Activated B cell treated with CpG ODN at 0.5 μM for 24 hours (primary cell): Measurements from ENCODE around the gene TMEM270. TPM values are rescaled to one million over a fixed set of nuclear protein-coding genes. Genes with fewer than 3 reads are reported as not detected.

Experiments
- ATAC-seq: fragments of 200-7000 bp; cut with Tn5 transposase; one replicate; pipeline ENCODE4 v1.10.0; 2021; ENCODE audit warnings: low read depth, mild to moderate bottlenecking, moderate library complexity
- CTCF ChIA-PET: fragments of 350-600 bp; sonication (Branson Sonifier 250); formaldehyde crosslinking; loops from one replicate; lab custom pipeline; 2021; ENCODE audit warnings: antibody characterized with exemption; lab: Charles Lee
- POLR2A ChIA-PET: fragments of 350-600 bp; sonication (Branson Sonifier 250); formaldehyde crosslinking; loops from one replicate; lab custom pipeline; 2021; ENCODE audit warnings: antibody characterized with exemption; lab: Charles Lee
- DNase-seq: peaks from one replicate; pipeline ENCODE4 v3.0.0; 2022
- H3K27ac Mint-ChIP-seq: one replicate; pipeline ENCODE4 v1.8.0; 2020; ENCODE audit warnings: mixed read lengths
- H3K27me3 Mint-ChIP-seq: one replicate; pipeline ENCODE4 v1.8.0; 2021; ENCODE audit warnings: mixed read lengths
- H3K36me3 Mint-ChIP-seq: one replicate; pipeline ENCODE4 v1.8.0; 2021; ENCODE audit warnings: low read depth, mixed read lengths
- H3K4me1 Mint-ChIP-seq: one replicate; pipeline ENCODE4 v1.8.0; 2021; ENCODE audit warnings: mixed read lengths
- H3K4me3 Mint-ChIP-seq: one replicate; pipeline ENCODE4 v1.8.0; 2020; ENCODE audit warnings: mild to moderate bottlenecking, mixed read lengths
- H3K9me3 Mint-ChIP-seq: one replicate; pipeline ENCODE4 v1.8.0; 2020; ENCODE audit warnings: mixed read lengths
- CTCF ChIP-seq: fragments of 200-600 bp; IDR thresholded peaks from one replicate; pipeline ENCODE4 v1.8.0; 2022; ENCODE audit warnings: antibody characterized with exemption, mild to moderate bottlenecking
- intact Hi-C: fragments of 100-400 bp; cut with micrococcal nuclease; formaldehyde crosslinking; loops from one replicate; pipeline ENCODE4 v1.15.1; 2024
- total RNA-seq: library from RNA; stranded (reverse); gene quantifications from 2 replicates; pipeline ENCODE4 v1.2.3, GENCODE V29; 2022

The TMEM270 gene
- total RNA-seq, 1 donor from 2014 or later: not detected

- H3K27me3 Mint-ChIP-seq: peaks cover 4% of the 10 kb centered on the region
- no peaks in the 10 kb centered on the region for H3K36me3 Mint-ChIP-seq
- CTCF ChIA-PET: no interaction called here
- intact Hi-C loops: no loop called here
- H3K27ac Mint-ChIP-seq: no peak overlapping the region
- peaks cover 13% of the 10 kb centered on the region for H3K9me3 Mint-ChIP-seq
- no peaks in the 10 kb centered on the region for H3K4me1 Mint-ChIP-seq
- TF ChIP-seq CTCF: no peak
- ATAC-seq (no peak), DNase-seq (no peak)
- POLR2A ChIA-PET: interaction anchor here (0.5 kb wide), 1 partner anchor 31 kb away, joined by 3 read pairs; no protein-coding TSS in a partner anchor
- no peak overlapping the region for H3K4me3 Mint-ChIP-seq
These were observed 32.6 kb downstream of the TMEM270 start for GRCh38 chr7:73893342-73894101.

- TF ChIP-seq CTCF: no peak
- ChIA-PET CTCF (no interaction called here), POLR2A (no interaction called here)
- no peak overlapping the region for H3K27ac Mint-ChIP-seq
- H3K9me3 Mint-ChIP-seq: peaks cover 13% of the 10 kb centered on the region
- no peaks in the 10 kb centered on the region for H3K36me3 Mint-ChIP-seq
- peaks cover 4% of the 10 kb centered on the region for H3K27me3 Mint-ChIP-seq
- no peaks in the 10 kb centered on the region for H3K4me1 Mint-ChIP-seq
- no peak overlapping the region for H3K4me3 Mint-ChIP-seq
- ATAC-seq (no peak), DNase-seq (no peak)
- intact Hi-C loops: no loop called here
These were observed 33.2 kb downstream of the TMEM270 start for GRCh38 chr7:73894166-73894565.

GRCh38 chr7:73894733-73895551 is 34.0 kb downstream of the TMEM270 start:
- peaks cover 13% of the 10 kb centered on the region for H3K9me3 Mint-ChIP-seq
- no peaks in the 10 kb centered on the region for H3K4me1 Mint-ChIP-seq
- ChIA-PET POLR2A (no interaction called here), CTCF (no interaction called here)
- no peak for ATAC-seq
- no peak for DNase-seq
- H3K27me3 Mint-ChIP-seq: peaks cover 4% of the 10 kb centered on the region
- no peak overlapping the region for H3K4me3 Mint-ChIP-seq
- TF ChIP-seq CTCF: no peak
- H3K27ac Mint-ChIP-seq: no peak overlapping the region
- intact Hi-C loops: no loop called here
- no peaks in the 10 kb centered on the region for H3K36me3 Mint-ChIP-seq

GRCh38 chr7:73895626-73896025 is 34.7 kb downstream of the TMEM270 start:
- H3K27ac Mint-ChIP-seq: no peak overlapping the region
- POLR2A ChIA-PET: no interaction called here
- H3K36me3 Mint-ChIP-seq: no peaks in the 10 kb centered on the region
- no peak overlapping the region for H3K4me3 Mint-ChIP-seq
- intact Hi-C loops: no loop called here
- DNase-seq (no peak), ATAC-seq (no peak)
- no peaks in the 10 kb centered on the region for H3K4me1 Mint-ChIP-seq
- TF ChIP-seq CTCF: no peak
- CTCF ChIA-PET: no interaction called here
- H3K27me3 Mint-ChIP-seq: peaks cover 4% of the 10 kb centered on the region
- H3K9me3 Mint-ChIP-seq: peaks cover 13% of the 10 kb centered on the region

GRCh38 chr7:73896454-73896853 is 35.5 kb downstream of the TMEM270 start:
- Mint-ChIP-seq H3K27me3 (peaks cover 4% of the 10 kb centered on the region), H3K4me3 (no peak overlapping the region), H3K9me3 (peaks cover 13% of the 10 kb centered on the region), H3K36me3 (no peaks in the 10 kb centered on the region), H3K27ac (no peak overlapping the region), H3K4me1 (no peaks in the 10 kb centered on the region)
- CTCF ChIA-PET: no interaction called here
- DNase-seq (no peak), ATAC-seq (no peak)
- intact Hi-C loops: no loop called here
- no peak for TF ChIP-seq CTCF
- POLR2A ChIA-PET: no interaction called here
